ENCODE measurements around the gene BTBD10.

Gene BTBD10

DNA sequence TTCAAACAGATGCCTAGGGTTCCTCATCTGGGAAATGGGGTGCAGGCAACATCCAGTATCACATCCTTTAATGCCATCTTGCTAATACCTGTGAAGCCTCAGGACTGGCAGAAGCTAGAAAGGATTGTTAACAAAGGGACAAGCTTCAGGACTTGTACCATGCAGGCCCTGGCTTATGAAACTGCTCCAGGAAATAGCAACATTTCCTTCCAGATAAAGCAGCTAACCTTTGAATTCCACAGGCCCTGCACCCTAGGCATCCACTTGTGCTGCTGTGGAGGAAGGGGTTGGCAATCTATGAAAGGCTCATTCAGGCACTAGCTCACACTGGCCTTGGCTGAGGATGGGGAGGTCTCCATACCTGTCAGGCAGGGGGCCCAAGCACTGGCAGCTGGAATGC, 87.2 kb downstream of the BTBD10 start:
- DNase-seq (ENCODE audit: low spot score) (no peak), FAIRE-seq (no peak)

DNA sequence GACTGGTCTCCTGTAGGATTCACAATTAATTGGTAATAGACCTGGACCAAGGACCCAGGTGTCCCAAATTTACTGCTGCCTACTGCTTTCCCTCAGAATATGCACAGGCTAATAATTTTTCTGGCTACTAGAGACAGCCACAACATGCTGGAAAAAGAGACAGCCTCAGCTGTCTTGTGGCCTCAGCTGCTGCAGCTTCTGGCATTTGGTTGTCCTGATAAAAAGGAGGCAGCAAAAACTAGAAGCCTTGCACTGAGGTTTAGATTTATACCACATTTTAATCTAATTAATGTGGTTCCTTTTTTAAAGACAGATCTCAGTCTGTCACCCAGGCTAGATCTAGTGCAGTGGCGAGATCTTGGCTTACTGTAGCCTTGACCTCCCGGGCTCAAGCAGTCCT, 89.8 kb downstream of the BTBD10 start:
- DNase-seq (ENCODE audit: low spot score), result no peak
- no peak for FAIRE-seq

DNA sequence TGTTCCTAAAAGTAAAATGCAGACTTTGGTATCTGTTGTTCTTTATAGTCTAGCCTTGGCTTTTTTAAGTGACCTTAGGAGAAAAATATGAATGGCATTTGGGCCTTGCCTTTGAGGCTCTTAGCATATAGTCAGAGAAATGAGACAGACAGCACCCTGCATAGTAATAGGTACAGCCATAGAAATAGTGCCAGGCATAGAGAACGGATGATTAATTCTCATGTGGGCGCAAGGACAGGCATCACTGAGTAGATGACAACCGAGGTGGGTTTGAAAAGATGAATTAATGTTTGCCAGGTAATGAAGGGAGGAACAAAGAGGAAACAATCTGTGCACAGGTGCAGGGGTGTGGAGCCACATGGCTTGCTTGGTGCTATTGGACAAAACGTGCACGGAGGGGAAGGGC, 95.0 kb downstream of the BTBD10 start:
- DNase-seq (ENCODE audit: low spot score), result peak; percentile 56
- FAIRE-seq, result peak; percentile 30

DNA sequence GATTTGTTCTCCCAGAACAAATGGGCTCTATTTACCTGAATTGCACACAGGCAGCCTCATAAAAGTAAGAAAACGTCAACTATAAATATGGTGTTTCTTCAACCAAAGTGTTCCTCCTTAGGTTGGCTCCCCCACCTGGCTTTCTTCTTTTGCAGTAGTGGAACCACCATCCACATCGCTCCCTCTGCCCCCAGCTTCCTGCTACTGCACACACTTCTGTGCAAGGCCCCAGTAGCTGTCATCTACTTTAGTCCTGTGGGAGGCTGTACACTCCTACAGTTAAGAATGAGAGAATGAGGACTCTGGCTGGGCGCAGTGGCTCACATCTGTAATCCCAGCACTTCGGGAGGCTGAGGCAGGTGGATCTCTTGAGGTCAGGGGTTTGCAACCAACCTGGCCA, 95.9 kb downstream of the BTBD10 start:
- no peak for FAIRE-seq
- DNase-seq (ENCODE audit: low spot score), result no peak

DNA sequence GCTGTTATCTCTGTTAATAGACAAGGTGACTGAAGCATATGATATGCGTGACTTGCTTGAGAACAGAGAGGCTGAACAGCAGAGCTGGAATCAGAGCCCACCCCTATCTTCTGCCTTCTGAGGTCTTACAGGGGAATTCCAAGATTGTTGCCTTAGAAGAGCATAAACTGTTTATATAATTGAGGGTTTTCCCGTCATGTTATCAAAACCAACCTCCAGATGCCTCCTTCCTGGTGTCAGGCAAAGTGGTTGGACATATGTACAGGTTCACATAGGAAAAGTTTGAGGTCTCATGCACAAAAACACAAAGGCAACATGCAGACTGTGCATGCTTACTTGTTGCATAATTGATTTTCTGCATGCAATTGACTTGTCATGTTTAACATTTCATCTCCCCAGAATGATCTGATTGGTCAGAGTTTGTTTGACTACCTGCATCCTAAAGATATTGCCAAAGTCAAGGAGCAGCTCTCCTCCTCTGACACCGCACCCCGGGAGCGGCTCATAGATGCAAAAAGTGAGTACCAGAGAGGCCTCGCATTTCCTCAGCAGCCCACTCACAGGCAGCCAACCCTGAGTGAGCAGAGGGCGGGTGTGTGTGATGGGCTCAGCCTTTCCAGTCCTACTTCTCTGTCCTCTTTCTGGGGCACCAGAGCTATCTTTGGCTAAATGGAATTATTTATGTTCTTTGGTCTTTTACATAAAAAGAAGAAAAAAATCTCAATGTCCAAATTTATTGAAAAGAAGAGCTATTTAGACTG, 96.6 kb downstream of the BTBD10 start:
- no peak for DNase-seq (ENCODE audit: low spot score)
- FAIRE-seq, result no peak

DNA sequence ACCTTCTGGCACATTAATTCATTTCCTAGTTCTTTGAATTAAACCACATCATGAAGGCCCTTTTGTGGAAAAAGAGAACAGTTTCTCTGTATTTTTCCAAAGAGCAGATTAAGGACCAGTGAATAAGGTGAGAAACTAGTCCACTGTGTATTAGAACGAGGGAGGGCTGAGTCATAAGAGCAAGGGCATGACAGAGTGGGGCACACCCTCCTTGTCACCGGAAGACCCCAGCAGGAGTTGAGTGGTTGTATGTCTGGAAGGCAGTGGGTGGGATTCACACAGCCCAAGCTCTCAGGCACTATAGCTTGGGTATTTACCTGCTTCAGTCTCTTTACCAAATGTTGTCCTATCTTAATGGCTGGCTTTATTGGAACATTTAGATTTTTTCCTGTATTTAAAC, 98.6 kb downstream of the BTBD10 start:
- DNase-seq (ENCODE audit: low spot score) (no peak), FAIRE-seq (no peak)

DNA sequence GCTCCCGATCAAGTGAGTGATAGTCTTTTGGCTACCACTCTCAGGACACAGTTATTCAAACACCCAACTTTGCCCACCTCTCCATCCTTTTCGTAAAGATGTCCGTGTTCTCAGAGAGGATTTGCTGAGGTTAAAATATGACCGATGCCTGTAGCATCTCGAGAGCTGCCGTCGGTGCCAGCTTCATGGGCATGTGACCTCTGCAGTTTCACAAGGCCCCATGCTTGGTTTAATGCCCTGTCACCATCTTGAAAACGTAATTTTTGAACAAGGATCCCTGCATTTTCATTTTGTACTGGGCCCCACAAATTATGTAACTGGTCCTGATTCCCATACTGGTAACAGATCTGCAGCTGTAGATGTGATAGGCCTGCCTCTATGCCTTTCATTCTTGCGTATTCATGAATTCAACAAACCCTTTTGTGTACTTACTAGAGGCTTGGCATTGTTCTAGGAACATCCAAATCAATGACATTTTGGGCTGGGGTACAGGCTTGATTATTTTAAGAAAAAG, 100.4 kb downstream of the BTBD10 start:
- no peak for DNase-seq (ENCODE audit: low spot score)
- FAIRE-seq, result no peak

DNA sequence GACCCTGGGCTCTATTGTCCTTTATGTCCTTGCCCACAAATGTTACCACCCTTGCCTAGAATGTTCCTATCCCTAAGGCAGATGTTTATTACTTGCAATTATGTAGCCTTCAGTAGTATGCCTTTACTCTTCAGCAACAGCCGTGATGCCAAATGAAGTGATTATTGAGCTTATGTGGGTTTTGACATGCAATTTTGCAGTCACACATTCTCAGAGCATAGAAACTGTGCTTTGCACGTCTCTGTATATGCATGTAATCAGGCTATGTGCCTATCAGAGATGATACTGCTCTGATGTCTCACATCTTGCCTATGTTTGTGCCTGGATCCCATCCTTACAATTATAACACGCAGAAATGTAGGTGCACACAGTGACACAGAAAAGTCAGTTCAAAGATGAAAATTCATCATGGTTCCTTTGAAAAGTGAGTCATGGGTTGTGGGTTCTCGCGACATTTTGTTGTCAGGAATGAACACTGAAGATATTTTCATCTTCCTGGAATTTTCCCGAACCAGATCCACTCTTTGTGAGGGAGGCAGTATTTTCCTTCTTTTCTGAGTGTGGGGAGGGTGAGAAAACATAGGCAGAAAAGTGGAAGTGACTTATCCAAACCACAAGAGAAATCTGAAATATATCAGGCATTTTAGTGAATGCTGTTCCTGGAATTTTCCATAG, 104.3 kb downstream of the BTBD10 start:
- no peak for FAIRE-seq
- DNase-seq (ENCODE audit: low spot score), result peak; percentile 15

DNA sequence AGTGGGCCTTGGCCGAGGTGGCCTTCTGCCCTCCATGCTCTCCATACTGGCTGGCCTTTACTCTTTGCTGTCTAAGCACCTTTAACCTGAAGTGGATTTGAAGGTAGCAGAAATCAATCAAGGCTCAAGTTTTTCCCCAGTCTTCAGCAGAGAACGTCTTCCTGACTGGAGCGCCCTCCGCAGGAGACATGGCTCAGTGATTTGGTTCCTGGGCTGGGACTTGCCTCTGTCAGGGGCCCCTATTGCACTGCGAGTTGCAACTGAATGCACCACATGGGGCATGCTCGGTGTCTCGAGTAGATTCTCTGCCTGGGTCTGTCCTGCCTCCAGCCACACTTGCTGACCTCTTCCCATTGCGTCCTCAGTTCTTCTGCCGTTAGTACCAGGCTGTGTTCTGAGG, 105.8 kb downstream of the BTBD10 start:
- FAIRE-seq, result no peak

DNA sequence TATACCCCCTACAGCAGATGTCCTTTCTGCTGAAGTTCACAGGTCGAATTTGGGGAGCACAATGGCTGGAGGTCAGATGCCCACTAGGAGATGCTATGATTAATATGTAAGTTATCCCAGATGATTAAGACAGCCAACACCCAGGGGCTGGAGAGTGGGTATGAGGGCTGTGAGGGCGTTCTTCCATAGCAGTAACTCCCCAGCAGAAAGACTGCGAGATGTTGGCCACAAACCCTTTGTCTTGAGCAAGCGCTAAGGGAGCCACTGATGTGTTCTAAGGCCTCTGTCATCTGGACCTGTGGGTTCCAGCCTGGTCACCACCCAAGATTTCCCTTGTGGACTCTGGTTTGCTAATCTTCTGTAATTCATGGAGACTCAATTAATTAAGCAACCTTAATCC, 107.8 kb downstream of the BTBD10 start:
- DNase-seq (ENCODE audit: low spot score), result peak; percentile 17
- FAIRE-seq, result no peak

More for the DNA sequence above, 105.8 kb downstream of the BTBD10 start:
- no peak for DNase-seq (ENCODE audit: low spot score)

DNA sequence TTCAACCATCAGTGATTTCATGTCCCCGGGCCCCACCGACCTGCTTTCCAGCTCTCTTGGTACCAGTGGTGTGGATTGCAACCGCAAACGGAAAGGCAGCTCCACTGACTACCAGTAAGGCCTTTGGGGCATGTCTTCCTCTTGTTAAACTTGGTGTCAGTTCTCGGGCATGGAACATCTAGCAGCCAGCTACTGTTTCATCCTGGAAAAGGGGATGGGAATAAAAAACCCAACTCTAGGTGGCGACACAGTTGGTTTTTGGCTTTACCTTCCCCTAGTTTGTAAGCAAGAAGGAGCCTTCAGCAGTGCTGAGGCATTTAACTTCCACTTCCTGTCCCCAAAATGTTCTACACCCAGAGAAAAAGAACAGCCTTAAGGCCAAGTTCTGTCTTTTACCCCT, 108.7 kb downstream of the BTBD10 start:
- no peak for FAIRE-seq
- DNase-seq (ENCODE audit: low spot score), result no peak

DNA sequence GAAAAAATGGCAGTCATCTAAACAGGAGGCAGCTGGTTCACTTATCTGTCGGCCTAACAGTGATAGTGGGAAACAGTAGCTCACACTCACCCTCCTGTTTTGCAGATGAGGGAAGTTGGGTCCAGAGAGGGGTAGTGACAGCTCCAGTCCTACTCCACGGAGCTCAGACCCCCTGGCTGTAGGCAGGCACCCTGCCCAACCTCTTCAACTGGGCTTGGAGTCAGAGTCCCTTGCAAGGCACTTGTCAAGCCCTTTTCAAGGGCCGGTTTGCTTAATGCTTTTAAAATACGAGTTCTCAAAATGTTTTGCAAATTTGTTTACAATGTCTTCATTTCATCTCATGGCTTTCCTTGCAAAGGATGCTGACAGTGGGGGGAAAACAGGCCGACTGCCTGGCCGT, 110.3 kb downstream of the BTBD10 start:
- FAIRE-seq (no peak), DNase-seq (ENCODE audit: low spot score) (no peak)

DNA sequence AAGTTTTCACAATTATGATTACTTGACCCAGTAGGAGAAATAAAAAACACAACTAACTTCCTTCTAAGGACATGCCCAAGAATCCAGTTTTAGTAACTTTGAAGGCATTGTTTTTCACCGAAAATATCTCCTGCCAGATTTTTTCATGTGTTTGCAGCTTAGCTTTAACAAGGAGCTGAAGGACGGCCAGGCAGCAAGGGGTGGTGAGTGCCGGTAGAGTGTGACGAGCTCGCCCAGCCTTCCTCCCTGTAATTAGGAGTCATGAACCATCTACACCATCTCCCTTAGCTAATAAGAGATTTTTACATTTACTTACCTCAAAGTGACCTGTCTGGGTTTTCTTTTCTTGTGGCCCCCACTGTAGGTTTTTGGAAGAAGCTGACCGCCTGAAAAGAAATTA, 113.4 kb downstream of the BTBD10 start:
- FAIRE-seq (no peak), DNase-seq (ENCODE audit: low spot score) (no peak)

DNA sequence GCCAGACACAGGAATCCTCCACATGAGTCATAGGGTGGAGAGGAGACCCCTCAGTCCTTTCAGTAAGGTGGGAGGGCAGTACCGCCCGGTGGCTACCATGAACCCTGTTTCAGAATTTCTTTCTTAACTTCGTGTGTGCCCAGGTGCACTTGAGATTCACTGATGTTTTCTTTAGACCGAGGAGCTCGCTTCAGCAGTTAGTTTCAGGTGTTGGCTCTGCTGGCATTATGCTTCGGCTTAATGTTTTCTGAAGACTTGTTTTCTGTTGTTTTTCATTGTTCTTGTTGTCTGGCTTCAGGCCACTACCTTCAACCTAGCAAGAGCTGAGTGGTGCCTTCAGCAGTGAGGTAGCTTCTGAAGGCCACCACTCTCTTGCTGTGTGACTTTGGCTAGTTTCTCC, 114.0 kb downstream of the BTBD10 start:
- DNase-seq (ENCODE audit: low spot score) (no peak), FAIRE-seq (no peak)

DNA sequence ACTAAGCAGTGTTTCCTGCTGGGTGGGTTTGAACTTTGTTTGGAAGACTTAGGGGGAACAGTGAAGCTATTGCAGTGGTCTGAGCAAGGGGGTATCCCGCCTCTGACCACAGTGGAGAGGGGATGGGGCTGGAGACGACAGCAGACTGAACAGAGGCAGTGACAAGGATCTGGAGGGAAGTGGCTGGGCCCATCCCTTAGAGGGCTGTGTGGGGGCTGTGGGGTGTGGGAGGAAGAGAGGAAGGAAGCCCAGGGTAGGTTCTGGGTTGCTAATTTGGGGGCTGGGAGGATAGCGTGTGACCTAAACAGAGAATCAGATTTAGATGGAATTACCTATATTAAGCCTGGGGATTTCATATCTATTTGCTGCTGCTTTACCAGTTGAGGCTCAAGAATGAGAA, 114.7 kb downstream of the BTBD10 start:
- no peak for DNase-seq (ENCODE audit: low spot score)
- FAIRE-seq, result no peak

DNA sequence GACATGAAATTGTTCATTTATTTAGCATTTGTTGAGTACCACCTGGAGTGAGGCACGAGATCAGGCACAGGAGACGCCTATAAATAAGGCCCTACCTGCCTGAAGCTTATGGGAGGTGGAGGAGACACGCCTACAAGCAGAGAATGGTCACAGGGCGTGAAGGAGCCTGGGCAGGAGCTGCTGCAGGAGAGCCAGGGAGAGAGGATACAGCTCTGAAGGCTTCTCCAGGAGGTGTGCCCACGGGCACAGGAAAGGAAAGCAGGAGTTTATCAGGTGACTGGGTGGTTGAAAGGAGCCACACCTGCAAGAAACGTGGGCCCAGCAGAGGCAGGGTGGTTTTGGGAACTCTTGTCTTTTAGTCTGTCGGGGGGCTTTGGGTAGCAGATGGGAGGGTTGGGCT, 115.1 kb downstream of the BTBD10 start:
- DNase-seq (ENCODE audit: low spot score), result no peak
- no peak for FAIRE-seq

DNA sequence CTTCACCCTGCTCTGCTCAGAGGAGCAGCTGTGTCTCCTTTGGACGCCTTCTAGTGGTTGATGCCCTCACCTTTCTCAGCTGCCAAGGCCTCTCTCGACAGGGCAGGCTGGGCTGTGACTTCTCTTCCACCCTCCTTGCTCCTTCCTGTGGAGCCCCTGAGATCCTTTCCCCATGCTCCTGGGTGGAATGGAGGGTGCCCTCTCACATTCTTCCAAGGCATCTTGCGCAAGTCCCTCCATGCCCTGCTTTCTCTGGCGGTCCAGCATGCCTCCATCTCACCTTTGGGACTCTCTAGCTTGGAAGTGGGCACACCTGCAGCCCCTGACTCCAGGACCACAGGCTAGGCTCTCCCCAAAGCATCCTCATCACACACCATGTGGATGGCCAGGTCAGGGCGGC, 116.6 kb downstream of the BTBD10 start:
- FAIRE-seq (no peak), DNase-seq (ENCODE audit: low spot score) (no peak)

DNA sequence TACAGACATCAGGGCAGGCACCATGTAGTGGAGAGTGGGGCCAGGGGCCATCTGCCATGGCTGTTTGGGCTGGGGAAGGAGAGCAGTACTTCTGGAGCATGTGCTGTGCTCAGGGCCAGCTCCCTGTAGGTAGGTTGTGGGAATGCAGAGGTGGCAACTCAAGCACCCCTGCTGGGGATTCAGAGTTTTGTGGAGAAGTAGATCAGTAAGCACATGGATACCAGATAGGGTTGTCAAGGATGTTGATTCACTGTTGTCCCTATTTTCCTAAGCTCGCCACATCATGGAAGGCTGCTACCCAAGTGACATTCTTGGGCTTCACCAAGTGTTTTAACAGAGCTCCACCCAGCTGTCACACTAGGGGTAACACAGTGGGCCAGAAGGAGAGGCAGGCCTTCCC, 118.2 kb downstream of the BTBD10 start:
- DNase-seq (ENCODE audit: low spot score) (peak; percentile 11), FAIRE-seq (no peak)

DNA sequence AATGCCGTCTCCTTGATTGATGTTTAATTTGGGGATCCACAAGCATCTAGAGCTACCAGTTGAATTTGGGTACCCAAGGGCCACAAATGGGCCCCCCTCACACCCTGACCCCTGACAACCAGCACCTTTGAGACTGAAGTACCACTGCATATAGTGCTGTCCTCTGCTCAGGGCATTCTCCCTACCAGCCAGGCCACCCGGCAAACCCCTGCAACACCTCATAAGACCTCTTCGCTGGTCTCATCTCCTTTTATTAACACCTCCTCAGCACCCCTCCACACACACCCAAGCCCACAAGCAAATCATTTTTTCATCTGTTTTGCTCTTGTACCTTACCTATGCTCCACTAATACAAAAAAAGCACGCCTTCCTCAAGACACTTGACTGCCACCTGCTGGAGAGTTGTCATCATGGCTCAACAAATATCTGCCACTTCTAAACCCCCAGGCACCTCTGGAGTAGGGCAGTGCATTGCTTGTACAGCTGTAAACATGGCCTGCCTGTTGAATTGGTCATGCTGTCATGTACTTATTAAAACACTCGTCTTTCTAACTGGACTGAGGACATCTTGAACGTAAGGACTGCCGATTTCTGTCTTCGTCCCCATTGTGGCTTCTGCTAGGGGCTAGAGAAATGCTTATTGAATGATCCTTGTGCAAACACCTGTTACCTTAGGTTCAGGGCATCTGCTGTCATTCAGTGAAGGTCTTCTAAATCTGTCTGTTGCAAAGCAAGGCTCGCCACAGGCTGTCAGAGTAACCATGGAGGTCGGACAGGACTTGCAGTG, 118.9 kb downstream of the BTBD10 start:
- DNase-seq (ENCODE audit: low spot score), result peak; percentile 45
- no peak for FAIRE-seq

DNA sequence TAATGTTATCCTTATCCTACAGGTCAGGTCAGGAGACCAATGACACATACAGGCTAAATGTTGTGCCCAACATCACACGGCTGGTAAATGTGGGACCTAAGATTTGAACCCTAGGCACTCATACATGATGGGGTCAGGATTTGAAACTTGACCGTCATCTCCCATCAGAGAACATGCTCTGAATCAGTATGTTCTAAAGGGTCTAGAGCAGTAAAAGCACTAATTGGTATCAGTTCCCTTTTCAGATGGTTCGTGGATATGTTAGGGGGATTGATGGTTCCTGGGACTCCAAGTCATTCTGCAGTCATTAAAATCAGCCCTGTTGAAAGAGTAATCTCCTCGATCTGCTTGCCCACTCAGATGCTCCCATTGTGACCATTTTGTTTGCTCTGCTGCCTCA, 120.0 kb downstream of the BTBD10 start:
- FAIRE-seq (no peak), DNase-seq (ENCODE audit: low spot score) (no peak)

DNA sequence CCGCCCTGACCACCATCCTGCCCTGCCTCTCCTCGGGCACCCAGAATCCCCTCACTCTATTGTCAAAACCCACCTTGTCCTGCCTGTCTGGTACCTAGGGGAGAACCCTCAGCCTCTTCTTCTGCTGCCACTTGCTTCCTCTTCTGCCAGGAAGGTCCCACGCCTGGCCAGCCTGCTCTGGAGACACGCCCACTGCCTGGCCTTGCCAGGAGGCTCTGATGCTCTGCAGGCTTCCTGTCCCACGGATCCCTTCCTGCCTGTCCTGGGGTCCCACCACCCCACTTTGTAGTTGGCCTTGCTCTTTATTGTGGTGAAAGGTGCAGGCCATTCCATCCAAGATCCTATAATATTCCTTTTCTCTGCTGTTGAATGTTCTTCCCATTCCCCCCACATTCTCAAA, 122.0 kb downstream of the BTBD10 start:
- DNase-seq (ENCODE audit: low spot score), result no peak
- no peak for FAIRE-seq
